Astrocyte (in vitro differentiated cells and primary cell): ENCODE measurements around the gene EEF2K. TPM values are rescaled to one million over a fixed set of nuclear protein-coding genes. Genes with fewer than 3 reads are reported as not detected.
A peak's percentile ranks its signal among the peaks of the same experiment; 100 is the strongest.

Source experiments
- DNase-seq: peaks from one replicate; pipeline ENCODE4 v3.0.0-alpha.2; 2010; ENCODE audit warnings: low read depth
- FAIRE-seq: peaks from 2 replicates; lab custom pipeline; 2011; peaks lifted over from hg19 to GRCh38; lab: Jason Lieb, UNC
- H2AFZ ChIP-seq: 2 replicates; pipeline ENCODE4 v1.6.0; 2012; ENCODE audit warnings: low read depth, low read length, inconsistent platforms
- H3K27ac ChIP-seq: 2 replicates; pipeline ENCODE4 v1.5.1; 2011; ENCODE audit warnings: low read depth, low read length, inconsistent platforms
- H3K27me3 ChIP-seq: 2 replicates; pipeline ENCODE4 v1.6.0; 2011; ENCODE audit warnings: low read length, inconsistent platforms; ENCODE audit not compliant: insufficient read depth
- H3K36me3 ChIP-seq: 2 replicates; pipeline ENCODE4 v1.5.1; 2011; ENCODE audit warnings: low read length, inconsistent platforms; ENCODE audit not compliant: insufficient read depth
- H3K4me1 ChIP-seq: 2 replicates; pipeline ENCODE4 v1.5.1; 2011; ENCODE audit warnings: low read length, inconsistent platforms; ENCODE audit not compliant: insufficient read depth
- H3K4me2 ChIP-seq: 2 replicates; pipeline ENCODE4 v1.6.0; 2012; ENCODE audit warnings: low read length, inconsistent platforms
- H3K4me3 ChIP-seq: 2 replicates; pipeline ENCODE4 v1.5.1; 2011; ENCODE audit warnings: low read depth, mild to moderate bottlenecking, low read length, inconsistent platforms; ENCODE audit not compliant: insufficient read depth
- H3K79me2 ChIP-seq: 2 replicates; pipeline ENCODE4 v1.6.0; 2012; ENCODE audit warnings: mild to moderate bottlenecking, low read length, inconsistent platforms; ENCODE audit not compliant: insufficient read depth
- H3K9ac ChIP-seq: 2 replicates; pipeline ENCODE4 v1.6.0; 2012; ENCODE audit warnings: mild to moderate bottlenecking, low read length, inconsistent platforms
- H3K9me3 ChIP-seq: 2 replicates; pipeline ENCODE4 v1.5.1; 2012; ENCODE audit warnings: low read depth, mild to moderate bottlenecking, low read length, inconsistent platforms; ENCODE audit not compliant: insufficient read depth
- H4K20me1 ChIP-seq: 2 replicates; pipeline ENCODE4 v1.6.0; 2012; ENCODE audit warnings: low read length, inconsistent platforms; ENCODE audit not compliant: insufficient read depth
- H3K27ac Mint-ChIP-seq: one replicate; pipeline ENCODE4 v1.8.0; 2021; ENCODE audit warnings: mild to moderate bottlenecking, mixed read lengths; ENCODE audit not compliant: unreplicated experiment
- H3K27me3 Mint-ChIP-seq: one replicate; pipeline ENCODE4 v1.8.0; 2021; ENCODE audit warnings: low read depth, mixed read lengths; ENCODE audit not compliant: unreplicated experiment
- H3K36me3 Mint-ChIP-seq: one replicate; pipeline ENCODE4 v1.8.0; 2021; ENCODE audit warnings: low read depth, mixed read lengths; ENCODE audit not compliant: unreplicated experiment
- H3K4me1 Mint-ChIP-seq: one replicate; pipeline ENCODE4 v1.8.0; 2021; ENCODE audit warnings: low read depth, mixed read lengths; ENCODE audit not compliant: unreplicated experiment
- H3K4me3 Mint-ChIP-seq: one replicate; pipeline ENCODE4 v1.8.0; 2021; ENCODE audit warnings: mild to moderate bottlenecking, moderate library complexity, mixed read lengths; ENCODE audit not compliant: unreplicated experiment
- H3K9me3 Mint-ChIP-seq: one replicate; pipeline ENCODE4 v1.8.0; 2021; ENCODE audit warnings: mild to moderate bottlenecking, mixed read lengths; ENCODE audit not compliant: unreplicated experiment
- EZH2 ChIP-seq: IDR thresholded peaks from 2 replicates; pipeline ENCODE4 v1.6.1; 2012; ENCODE audit warnings: mild to moderate bottlenecking, low read length, inconsistent platforms; ENCODE audit not compliant: insufficient read depth
- total RNA-seq: library from RNA; stranded (reverse); gene quantifications from 2 replicates; pipeline ENCODE4 v1.2.1, GENCODE V29; 2021
- TF ChIP-seq, protein P1 (sequence below): IDR thresholded peaks from 2 replicates; pipeline ENCODE4 v1.5.1; 2011; ENCODE audit warnings: low read depth, mild to moderate bottlenecking, inconsistent platforms, low read length, moderate library complexity; ENCODE audit not compliant: insufficient read depth

Gene EEF2K
- total RNA-seq, 1 donor from 2014 or later = 20.9 TPM

DNA sequence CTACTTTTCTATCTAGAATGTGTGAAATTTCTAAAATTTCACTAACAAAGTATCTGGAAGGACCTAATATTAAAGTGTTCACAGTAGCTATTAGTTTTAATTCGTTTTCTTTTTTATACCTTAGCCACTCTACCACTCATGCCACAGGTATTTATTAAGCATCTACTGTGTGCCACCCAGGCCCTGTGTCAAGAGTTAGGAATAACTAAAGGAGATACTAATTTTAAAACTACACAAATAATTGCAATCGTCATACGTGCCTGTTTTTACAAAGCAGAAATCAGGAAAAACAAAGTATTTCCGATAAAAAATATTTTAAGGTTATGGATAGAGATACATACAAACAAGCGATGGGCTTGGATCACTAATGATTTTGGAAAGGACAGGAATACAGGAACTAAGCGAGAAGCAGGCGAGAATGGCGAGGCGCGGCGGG, 483 bp upstream of the EEF2K start:
- Mint-ChIP-seq H3K9me3 (no peaks in the 10 kb centered on the region), H3K27ac (peak overlapping the region; percentile 86), H3K4me1 (peaks cover 11% of the 10 kb centered on the region), H3K4me3 (peak overlapping the region; percentile 82), H3K36me3 (peaks cover 5% of the 10 kb centered on the region), H3K27me3 (no peaks in the 10 kb centered on the region)
- H3K4me2 ChIP-seq = peak overlapping the region; percentile 97
- peak overlapping the region; percentile 85 for H2AFZ ChIP-seq
- no peaks in the 10 kb centered on the region for H3K36me3 ChIP-seq
- H3K27ac ChIP-seq = peak overlapping the region; percentile 52
- FAIRE-seq = no peak
- peak overlapping the region; percentile 73 for H3K9ac ChIP-seq
- H3K4me3 ChIP-seq = peak overlapping the region; percentile 86
- DNase-seq = no peak
- H3K9me3 ChIP-seq = no peaks in the 10 kb centered on the region
- TF ChIP-seq EZH2 = no peak
- TF ChIP-seq, protein P1, sequence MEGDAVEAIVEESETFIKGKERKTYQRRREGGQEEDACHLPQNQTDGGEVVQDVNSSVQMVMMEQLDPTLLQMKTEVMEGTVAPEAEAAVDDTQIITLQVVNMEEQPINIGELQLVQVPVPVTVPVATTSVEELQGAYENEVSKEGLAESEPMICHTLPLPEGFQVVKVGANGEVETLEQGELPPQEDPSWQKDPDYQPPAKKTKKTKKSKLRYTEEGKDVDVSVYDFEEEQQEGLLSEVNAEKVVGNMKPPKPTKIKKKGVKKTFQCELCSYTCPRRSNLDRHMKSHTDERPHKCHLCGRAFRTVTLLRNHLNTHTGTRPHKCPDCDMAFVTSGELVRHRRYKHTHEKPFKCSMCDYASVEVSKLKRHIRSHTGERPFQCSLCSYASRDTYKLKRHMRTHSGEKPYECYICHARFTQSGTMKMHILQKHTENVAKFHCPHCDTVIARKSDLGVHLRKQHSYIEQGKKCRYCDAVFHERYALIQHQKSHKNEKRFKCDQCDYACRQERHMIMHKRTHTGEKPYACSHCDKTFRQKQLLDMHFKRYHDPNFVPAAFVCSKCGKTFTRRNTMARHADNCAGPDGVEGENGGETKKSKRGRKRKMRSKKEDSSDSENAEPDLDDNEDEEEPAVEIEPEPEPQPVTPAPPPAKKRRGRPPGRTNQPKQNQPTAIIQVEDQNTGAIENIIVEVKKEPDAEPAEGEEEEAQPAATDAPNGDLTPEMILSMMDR = no peak
- peaks cover 14% of the 10 kb centered on the region for H3K4me1 ChIP-seq
- no peaks in the 10 kb centered on the region for H3K27me3 ChIP-seq
- H4K20me1 ChIP-seq = peaks cover 36% of the 10 kb centered on the region
- H3K79me2 ChIP-seq = peaks cover 41% of the 10 kb centered on the region

DNA sequence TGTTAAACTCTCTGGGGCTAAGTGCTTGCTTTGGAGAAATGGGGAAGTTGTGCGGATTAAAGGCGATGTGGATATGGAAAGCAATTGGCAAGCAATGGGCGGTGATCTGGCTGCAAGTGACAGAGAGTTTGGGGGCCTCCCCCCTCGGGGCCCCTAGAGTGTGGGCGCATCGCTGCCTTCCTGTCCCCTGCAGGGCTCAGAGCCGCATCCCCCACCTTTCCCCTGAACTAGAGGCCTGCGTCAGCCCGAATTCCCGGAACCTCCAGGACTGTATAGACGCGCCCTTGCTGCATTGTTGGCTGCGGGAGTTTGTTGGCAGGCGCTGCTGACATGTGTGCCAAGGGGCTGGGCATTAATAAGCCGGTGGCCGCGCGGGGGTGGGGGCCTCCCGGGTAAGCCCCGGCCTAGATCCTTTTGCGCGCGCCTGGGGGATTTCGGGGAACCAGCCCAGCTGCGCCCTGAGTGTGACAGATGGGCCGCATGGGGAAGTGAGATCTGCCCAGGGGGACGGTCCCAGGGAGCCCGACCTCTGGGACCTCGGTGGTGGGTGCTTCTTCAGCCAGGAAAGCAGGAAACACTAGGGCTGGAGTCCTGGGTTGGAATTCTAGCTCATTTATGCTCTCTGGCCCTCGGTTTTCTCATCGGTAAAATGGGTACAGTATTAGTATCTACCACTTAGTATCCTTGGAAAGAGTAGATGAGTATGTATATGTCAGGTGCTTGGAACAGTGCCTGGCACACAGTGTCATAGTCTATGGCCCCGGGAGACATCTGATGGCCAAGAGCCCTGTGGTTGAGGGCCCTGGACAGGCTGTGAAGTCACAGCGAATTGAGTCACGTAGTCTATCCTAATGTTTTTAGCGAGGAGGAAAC, 1.0 kb downstream of the EEF2K start:
- no peaks in the 10 kb centered on the region for H3K36me3 ChIP-seq
- Mint-ChIP-seq H3K4me1 (peaks cover 11% of the 10 kb centered on the region), H3K27ac (peak overlapping the region; percentile 85), H3K36me3 (peaks cover 11% of the 10 kb centered on the region), H3K27me3 (no peaks in the 10 kb centered on the region), H3K4me3 (peak overlapping the region; percentile 97), H3K9me3 (no peaks in the 10 kb centered on the region)
- H3K79me2 ChIP-seq = peaks cover 53% of the 10 kb centered on the region
- H4K20me1 ChIP-seq = peaks cover 50% of the 10 kb centered on the region
- peak overlapping the region; percentile 85 for H2AFZ ChIP-seq
- H3K4me3 ChIP-seq = peak overlapping the region; percentile 86
- H3K4me1 ChIP-seq = peaks cover 14% of the 10 kb centered on the region
- no peaks in the 10 kb centered on the region for H3K27me3 ChIP-seq
- TF ChIP-seq, protein P1 = no peak
- TF ChIP-seq EZH2 = no peak
- H3K9ac ChIP-seq = peak overlapping the region; percentile 73
- peak overlapping the region; percentile 97 for H3K4me2 ChIP-seq
- no peaks in the 10 kb centered on the region for H3K9me3 ChIP-seq
- peak overlapping the region; percentile 50 for H3K27ac ChIP-seq
- DNase-seq = peak; percentile 68
- no peak for FAIRE-seq
